Lower lobe of right lung (tissue), 2 donors: ENCODE data around the gene CTNND2. TPM values are rescaled to one million over a fixed set of nuclear protein-coding genes. Genes with fewer than 3 reads are reported as not detected.

Source experiments
- ATAC-seq, 2 donors: fragments of 200-7000 bp; cut with Tn5 transposase; one replicate each; pipeline ENCODE4 v1.9.1; 2020 to 2022; ENCODE audit warnings: mild to moderate bottlenecking in 2 of 2, moderate library complexity in 2 of 2
- DNase-seq: peaks from one replicate; pipeline ENCODE4 v3.0.0-alpha.2; 2020
- H3K27ac ChIP-seq: fragments of 200-600 bp; one replicate; pipeline ENCODE4 v1.8.0; 2022
- H3K27me3 ChIP-seq: fragments of 200-600 bp; one replicate; pipeline ENCODE4 v1.8.0; 2022; ENCODE audit warnings: low read depth
- H3K36me3 ChIP-seq: fragments of 200-600 bp; one replicate; pipeline ENCODE4 v1.8.0; 2022; ENCODE audit warnings: mild to moderate bottlenecking
- H3K4me1 ChIP-seq: fragments of 200-600 bp; one replicate; pipeline ENCODE4 v1.8.0; 2022
- H3K4me3 ChIP-seq: fragments of 200-600 bp; one replicate; pipeline ENCODE4 v1.8.0; 2022; ENCODE audit warnings: mild to moderate bottlenecking
- H3K9me3 ChIP-seq: fragments of 200-600 bp; one replicate; pipeline ENCODE4 v1.8.0; 2022
- intact Hi-C: fragments of 100-400 bp; cut with DNase I; formaldehyde crosslinking; loops from one replicate; pipeline ENCODE4 v1.11.0; 2022
- total RNA-seq: library from RNA; stranded (reverse); fragmentation: NEBNext Ultra II Directional; extraction: Animal tissue kit (Norgen Biotek cat#: 25700); gene quantifications from one replicate; pipeline ENCODE4 v1.2.1, GENCODE V29; 2021
- TF ChIP-seq, protein P1 (sequence below): fragments of 200-600 bp; IDR thresholded peaks from one replicate; pipeline ENCODE4 v1.8.0; 2022; ENCODE audit warnings: antibody characterized with exemption, mild to moderate bottlenecking
- donor health status: DM: no; HTN: yes; CAD: no; lungs with severe emphysema.

The CTNND2 gene
- total RNA-seq, 1 donor from 2014 or later: 6.0 TPM

- Histone ChIP-seq H3K27ac (no peak overlapping the region), H3K4me1 (no peaks in the 10 kb centered on the region), H3K4me3 (no peak overlapping the region), H3K36me3 (no peaks in the 10 kb centered on the region), H3K27me3 (no peaks in the 10 kb centered on the region), H3K9me3 (no peaks in the 10 kb centered on the region)
- DNase-seq (no peak), ATAC-seq (no peak)
- TF ChIP-seq, protein P1, sequence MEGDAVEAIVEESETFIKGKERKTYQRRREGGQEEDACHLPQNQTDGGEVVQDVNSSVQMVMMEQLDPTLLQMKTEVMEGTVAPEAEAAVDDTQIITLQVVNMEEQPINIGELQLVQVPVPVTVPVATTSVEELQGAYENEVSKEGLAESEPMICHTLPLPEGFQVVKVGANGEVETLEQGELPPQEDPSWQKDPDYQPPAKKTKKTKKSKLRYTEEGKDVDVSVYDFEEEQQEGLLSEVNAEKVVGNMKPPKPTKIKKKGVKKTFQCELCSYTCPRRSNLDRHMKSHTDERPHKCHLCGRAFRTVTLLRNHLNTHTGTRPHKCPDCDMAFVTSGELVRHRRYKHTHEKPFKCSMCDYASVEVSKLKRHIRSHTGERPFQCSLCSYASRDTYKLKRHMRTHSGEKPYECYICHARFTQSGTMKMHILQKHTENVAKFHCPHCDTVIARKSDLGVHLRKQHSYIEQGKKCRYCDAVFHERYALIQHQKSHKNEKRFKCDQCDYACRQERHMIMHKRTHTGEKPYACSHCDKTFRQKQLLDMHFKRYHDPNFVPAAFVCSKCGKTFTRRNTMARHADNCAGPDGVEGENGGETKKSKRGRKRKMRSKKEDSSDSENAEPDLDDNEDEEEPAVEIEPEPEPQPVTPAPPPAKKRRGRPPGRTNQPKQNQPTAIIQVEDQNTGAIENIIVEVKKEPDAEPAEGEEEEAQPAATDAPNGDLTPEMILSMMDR: no peak
- intact Hi-C loops: no loop called here
Observed at GRCh38 chr5:11528720-11529119, 375.5 kb downstream of the CTNND2 start.

DNA sequence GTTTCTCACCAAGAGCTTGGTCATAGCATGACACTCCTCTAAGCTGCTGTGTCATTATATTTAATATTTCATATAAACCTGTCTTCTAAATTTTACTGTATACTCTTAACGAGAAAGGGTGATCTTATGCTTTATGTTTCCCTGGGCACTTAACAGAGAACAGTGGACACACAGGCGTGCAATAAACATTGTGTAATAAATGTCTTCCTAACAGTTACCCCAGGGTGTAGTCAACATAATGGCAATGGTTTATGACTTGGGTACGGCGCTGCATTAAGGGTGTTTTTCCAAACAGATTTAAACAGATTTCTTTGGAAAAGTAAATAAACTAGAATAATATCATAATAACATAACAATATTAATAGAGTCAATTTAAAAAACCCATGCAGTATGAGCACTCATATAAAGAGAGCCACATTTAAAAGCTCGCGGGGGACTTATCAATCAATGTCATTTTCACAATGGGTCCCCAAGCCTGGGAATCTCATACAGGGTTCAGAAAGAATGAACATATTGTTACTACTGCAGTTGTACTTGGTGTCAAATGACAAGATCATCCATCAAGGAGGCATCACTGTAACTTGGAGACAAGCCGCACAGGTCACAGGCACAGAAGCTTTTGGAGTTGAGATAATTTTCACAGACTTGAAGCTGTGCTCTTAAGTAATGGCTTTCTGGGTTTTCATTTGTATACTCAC is 376.4 kb downstream of the CTNND2 start:
- H3K27ac ChIP-seq: no peak overlapping the region
- DNase-seq (no peak), ATAC-seq (no peak)
- no peaks in the 10 kb centered on the region for H3K9me3 ChIP-seq
- no peak overlapping the region for H3K4me3 ChIP-seq
- TF ChIP-seq, protein P1: no peak
- intact Hi-C loops: no loop called here
- H3K4me1 ChIP-seq: no peaks in the 10 kb centered on the region
- H3K36me3 ChIP-seq: no peaks in the 10 kb centered on the region
- no peaks in the 10 kb centered on the region for H3K27me3 ChIP-seq

GRCh38 chr5:11525020-11525419 is 379.2 kb downstream of the CTNND2 start:
- ATAC-seq (no peak), DNase-seq (no peak)
- Histone ChIP-seq H3K9me3 (no peaks in the 10 kb centered on the region), H3K36me3 (no peaks in the 10 kb centered on the region), H3K27ac (no peak overlapping the region), H3K4me1 (no peaks in the 10 kb centered on the region), H3K4me3 (no peak overlapping the region), H3K27me3 (no peaks in the 10 kb centered on the region)
- intact Hi-C loops: no loop called here
- TF ChIP-seq, protein P1: no peak

DNA sequence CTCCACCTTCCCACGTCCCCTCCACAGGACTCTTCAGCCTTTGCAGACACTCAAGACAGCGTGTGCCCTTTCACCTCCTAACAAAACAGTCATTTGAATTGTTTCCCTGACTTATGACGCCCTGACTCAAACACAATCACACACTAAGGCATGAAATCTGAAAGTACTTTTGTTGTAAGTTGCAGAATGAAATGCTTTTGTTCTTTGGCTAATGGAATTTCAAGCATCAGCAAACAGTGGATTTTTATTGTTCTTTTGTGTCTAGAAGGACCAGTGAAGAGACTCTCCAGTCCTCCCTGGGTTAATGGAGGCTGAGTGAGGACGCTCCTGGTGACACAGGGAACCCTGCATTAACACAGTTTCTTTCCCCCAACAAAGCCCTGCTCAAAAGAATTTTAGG is 380.1 kb downstream of the CTNND2 start:
- TF ChIP-seq, protein P1: no peak
- no peak for ATAC-seq

GRCh38 chr5:11522796-11523195 is 381.4 kb downstream of the CTNND2 start:
- H3K27me3 ChIP-seq: no peaks in the 10 kb centered on the region
- no peaks in the 10 kb centered on the region for H3K4me1 ChIP-seq
- TF ChIP-seq, protein P1: no peak
- no peaks in the 10 kb centered on the region for H3K9me3 ChIP-seq
- H3K36me3 ChIP-seq: no peaks in the 10 kb centered on the region
- H3K4me3 ChIP-seq: no peak overlapping the region
- ATAC-seq: no peak
- intact Hi-C loops: no loop called here
- no peak for DNase-seq
- no peak overlapping the region for H3K27ac ChIP-seq

More for the DNA sequence above, 380.1 kb downstream of the CTNND2 start:
- DNase-seq: no peak
- Histone ChIP-seq H3K4me3 (no peak overlapping the region), H3K27me3 (no peaks in the 10 kb centered on the region), H3K36me3 (no peaks in the 10 kb centered on the region), H3K9me3 (no peaks in the 10 kb centered on the region), H3K4me1 (no peaks in the 10 kb centered on the region), H3K27ac (no peak overlapping the region)
- intact Hi-C loops: no loop called here
